Measurements from ENCODE around the gene MAP2K5. TPM values are rescaled to one million over a fixed set of nuclear protein-coding genes. Genes with fewer than 3 reads are reported as not detected.

MAP2K5 gene
- total RNA-seq, 1 donor from 2014 or later, result 19.6 TPM

DNA sequence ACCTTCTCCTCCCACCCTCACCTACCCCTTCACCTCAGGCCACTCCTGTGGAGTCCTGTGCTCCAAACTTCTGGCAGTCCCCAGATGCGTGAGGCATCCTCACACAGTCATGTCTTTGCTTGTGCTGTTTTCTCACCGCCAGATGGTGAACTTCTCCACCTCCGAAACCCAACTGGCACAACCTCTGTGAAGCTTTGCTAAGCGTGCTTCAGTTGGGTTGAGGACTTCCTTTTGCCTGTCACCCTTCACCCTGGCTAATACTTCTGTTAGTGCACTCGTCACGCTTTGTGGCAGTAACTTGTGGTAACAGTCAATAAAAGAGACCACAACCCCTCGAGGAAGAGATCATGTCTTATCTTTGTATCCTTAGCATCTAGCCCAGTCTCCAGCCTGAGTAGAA is 240.8 kb downstream of the MAP2K5 start:
- Mint-ChIP-seq H3K4me1 (peaks cover 40% of the 10 kb centered on the region), H3K27ac (ENCODE audit: unreplicated experiment) (no peak overlapping the region), H3K4me3 (no peak overlapping the region), H3K36me3 (ENCODE audit: low read depth) (peaks cover 3% of the 10 kb centered on the region), H3K27me3 (ENCODE audit: low read depth) (peaks cover 2% of the 10 kb centered on the region), H3K9me3 (no peaks in the 10 kb centered on the region)
- DNase-seq (ENCODE audit: low read depth, low spot score), result no peak
- no peak for TF ChIP-seq CTCF (conservative IDR thresholded peaks at IDR 0.05)

GRCh38 chr15:67784090-67784781 is 241.7 kb downstream of the MAP2K5 start:
- Mint-ChIP-seq H3K4me1 (peaks cover 36% of the 10 kb centered on the region), H3K27me3 (ENCODE audit: low read depth) (peaks cover 2% of the 10 kb centered on the region)

DNA sequence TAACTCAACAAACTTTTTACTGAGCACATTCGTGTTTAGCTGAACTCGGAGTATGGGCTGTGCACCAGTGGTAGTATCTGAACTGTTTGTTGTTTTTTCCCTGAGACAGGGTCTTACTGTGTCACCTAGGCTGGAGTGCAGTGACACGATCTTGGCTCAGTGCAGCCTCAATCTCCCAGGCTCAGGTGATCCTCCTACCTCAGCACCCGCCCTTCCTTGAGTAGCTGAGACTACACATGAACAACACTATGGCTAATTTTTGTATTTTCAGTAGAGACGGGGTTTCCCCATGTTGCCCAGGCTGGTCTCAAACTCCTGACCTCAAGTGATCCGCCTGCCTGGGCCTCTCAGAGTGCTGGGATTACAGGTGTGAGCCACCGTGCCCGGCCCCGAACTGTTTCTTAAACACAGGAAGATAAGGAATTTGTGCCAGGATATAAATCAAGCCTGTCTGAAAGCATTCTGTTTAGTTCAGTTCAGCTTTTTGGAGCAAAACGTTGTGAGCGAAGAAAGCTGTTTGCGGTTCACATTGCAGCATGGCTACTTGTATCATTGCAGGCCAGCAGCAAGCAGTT is 242.4 kb downstream of the MAP2K5 start:
- Mint-ChIP-seq H3K4me1 (peaks cover 36% of the 10 kb centered on the region), H3K27ac (ENCODE audit: unreplicated experiment) (no peak overlapping the region), H3K4me3 (no peak overlapping the region), H3K9me3 (no peaks in the 10 kb centered on the region), H3K36me3 (ENCODE audit: low read depth) (peaks cover 5% of the 10 kb centered on the region), H3K27me3 (ENCODE audit: low read depth) (peaks cover 2% of the 10 kb centered on the region)
- TF ChIP-seq CTCF (conservative IDR thresholded peaks at IDR 0.05), result no peak
- DNase-seq (ENCODE audit: low read depth, low spot score), result no peak

More at GRCh38 chr15:67784090-67784781, 241.7 kb downstream of the MAP2K5 start:
- no peak overlapping the region for H3K27ac Mint-ChIP-seq (ENCODE audit: unreplicated experiment)
- H3K4me3 Mint-ChIP-seq, result no peak overlapping the region
- H3K36me3 Mint-ChIP-seq (ENCODE audit: low read depth), result peaks cover 3% of the 10 kb centered on the region
- DNase-seq (ENCODE audit: low read depth, low spot score), result no peak
- TF ChIP-seq CTCF (conservative IDR thresholded peaks at IDR 0.05), result no peak
- H3K9me3 Mint-ChIP-seq, result no peaks in the 10 kb centered on the region

GRCh38 chr15:67785431-67785830 is 242.9 kb downstream of the MAP2K5 start:
- H3K4me3 Mint-ChIP-seq, result no peak overlapping the region
- no peaks in the 10 kb centered on the region for H3K9me3 Mint-ChIP-seq
- H3K36me3 Mint-ChIP-seq (ENCODE audit: low read depth), result peaks cover 5% of the 10 kb centered on the region
- TF ChIP-seq CTCF (conservative IDR thresholded peaks at IDR 0.05), result no peak
- H3K27me3 Mint-ChIP-seq (ENCODE audit: low read depth), result peaks cover 2% of the 10 kb centered on the region
- H3K27ac Mint-ChIP-seq (ENCODE audit: unreplicated experiment), result no peak overlapping the region
- H3K4me1 Mint-ChIP-seq, result peaks cover 36% of the 10 kb centered on the region
- DNase-seq (ENCODE audit: low read depth, low spot score), result no peak

- H3K36me3 Mint-ChIP-seq (ENCODE audit: low read depth), result peaks cover 5% of the 10 kb centered on the region
- TF ChIP-seq CTCF (conservative IDR thresholded peaks at IDR 0.05), result no peak
- no peaks in the 10 kb centered on the region for H3K9me3 Mint-ChIP-seq
- no peak for DNase-seq (ENCODE audit: low read depth, low spot score)
- H3K27me3 Mint-ChIP-seq (ENCODE audit: low read depth), result peaks cover 2% of the 10 kb centered on the region
- H3K4me1 Mint-ChIP-seq, result peaks cover 26% of the 10 kb centered on the region
- H3K27ac Mint-ChIP-seq (ENCODE audit: unreplicated experiment), result no peak overlapping the region
- H3K4me3 Mint-ChIP-seq, result no peak overlapping the region
Measured at GRCh38 chr15:67786646-67787045, 244.1 kb downstream of the MAP2K5 start.

Data from neural crest cell (in vitro differentiated cells).